NB4 (cell line): ENCODE data around the gene GRAMD2B.

Experiments used
- CTCF ChIP-seq: IDR thresholded peaks from one replicate; pipeline ENCODE4 v1.5.1; 2012; ENCODE audit warnings: low read depth, low read length
- POLR2A ChIP-seq: IDR thresholded peaks from 2 replicates; pipeline ENCODE4 v1.6.1; 2011; ENCODE audit warnings: mild to moderate bottlenecking; ENCODE audit not compliant: insufficient read length; ENCODE audit errors: extremely low read depth

GRCh38 chr5:126488443-126489065, 65.3 kb downstream of the GRAMD2B start:
- TF ChIP-seq CTCF (no peak), POLR2A (no peak)
